ENCODE data around the gene GCAT. TPM values are rescaled to one million over a fixed set of nuclear protein-coding genes. Genes with fewer than 3 reads are reported as not detected.

Gene GCAT
- polyA plus RNA-seq, 1 donor (not counting 4 experiments of a cell fraction or from before 2014, with no cell fraction given), result 8.4 TPM

- H4K20me1 ChIP-seq (ENCODE audit: control insufficient read depth, extremely low read depth, insufficient read depth, low read length), result no peaks in the 10 kb centered on the region
- no peaks in the 10 kb centered on the region for H3K27me3 ChIP-seq (ENCODE audit: control insufficient read depth, extremely low read depth, insufficient read depth, low read length)
- H3K9me1 ChIP-seq (ENCODE audit: control insufficient read depth, extremely low read depth, insufficient read depth, low read length), result no peaks in the 10 kb centered on the region
- no peak overlapping the region for H3K27ac ChIP-seq (ENCODE audit: control insufficient read depth, insufficient read depth, low read length)
- no peaks in the 10 kb centered on the region for H3K4me1 ChIP-seq (ENCODE audit: control insufficient read depth, extremely low read depth, insufficient read depth, low read length)
- H3K9ac ChIP-seq (ENCODE audit: control insufficient read depth, extremely low read depth, insufficient read depth, low read length), result no peak overlapping the region
- no peaks in the 10 kb centered on the region for H3K9me3 ChIP-seq (ENCODE audit: control insufficient read depth, low read depth, low read length)
- dilution Hi-C loops (cut with MboI; ENCODE audit: extremely low pct_ligation_motif_present, low sequenced_read_pairs), result no loop called here
- TF ChIP-seq CTCF (optimal IDR thresholded peaks at IDR 0.05 in 1 of 3, IDR thresholded peaks at IDR 0.05 in 1 of 3, conservative IDR thresholded peaks at IDR 0.05 in 1 of 3; ENCODE audit: extremely low read depth in 1 of 3, insufficient read depth in 2 of 3, low read length in 3 of 3), result no peak
- no peak for TF ChIP-seq EZH2 (IDR thresholded peaks at IDR 0.05; ENCODE audit: low read length)
- no peaks in the 10 kb centered on the region for H3K79me2 ChIP-seq (ENCODE audit: control insufficient read depth, insufficient read depth, low read length)
- no peak overlapping the region for H3K4me2 ChIP-seq (ENCODE audit: control insufficient read depth, extremely low read depth, insufficient read depth, low read depth, low read length)
- FAIRE-seq (no peak), DNase-seq (ENCODE audit: low read depth, low spot score) (no peak)
- H3K4me3 ChIP-seq (ENCODE audit: control insufficient read depth in 2 of 3, extremely low read depth in 1 of 3, insufficient read depth in 2 of 3, low read depth in 1 of 3, low read length in 3 of 3), result no peak overlapping the region
- H3K36me3 ChIP-seq (ENCODE audit: control insufficient read depth in 2 of 2, extremely low read depth in 1 of 2, insufficient read depth in 2 of 2, low read length in 2 of 2), result peaks cover 26 to 31% of the 10 kb centered on the region in 2 experiments
- H2AFZ ChIP-seq (ENCODE audit: control insufficient read depth, low read length), result no peak overlapping the region
Measured at GRCh38 chr22:37830093-37830842, 22.5 kb downstream of the GCAT start.

- dilution Hi-C loops (cut with MboI; ENCODE audit: extremely low pct_ligation_motif_present, low sequenced_read_pairs), result no loop called here
- no peak overlapping the region for H3K4me3 ChIP-seq (ENCODE audit: control insufficient read depth in 2 of 3, extremely low read depth in 1 of 3, insufficient read depth in 2 of 3, low read depth in 1 of 3, low read length in 3 of 3)
- H3K9me3 ChIP-seq (ENCODE audit: control insufficient read depth, low read depth, low read length), result no peaks in the 10 kb centered on the region
- no peak overlapping the region for H3K4me2 ChIP-seq (ENCODE audit: control insufficient read depth, extremely low read depth, insufficient read depth, low read depth, low read length)
- H2AFZ ChIP-seq (ENCODE audit: control insufficient read depth, low read length), result no peak overlapping the region
- H3K36me3 ChIP-seq (ENCODE audit: control insufficient read depth in 2 of 2, extremely low read depth in 1 of 2, insufficient read depth in 2 of 2, low read length in 2 of 2), result peaks cover 26 to 31% of the 10 kb centered on the region in 2 experiments
- FAIRE-seq (no peak), DNase-seq (ENCODE audit: low read depth, low spot score) (no peak)
- no peaks in the 10 kb centered on the region for H3K9me1 ChIP-seq (ENCODE audit: control insufficient read depth, extremely low read depth, insufficient read depth, low read length)
- H3K27ac ChIP-seq (ENCODE audit: control insufficient read depth, insufficient read depth, low read length), result no peak overlapping the region
- no peaks in the 10 kb centered on the region for H3K4me1 ChIP-seq (ENCODE audit: control insufficient read depth, extremely low read depth, insufficient read depth, low read length)
- no peaks in the 10 kb centered on the region for H3K79me2 ChIP-seq (ENCODE audit: control insufficient read depth, insufficient read depth, low read length)
- H3K27me3 ChIP-seq (ENCODE audit: control insufficient read depth, extremely low read depth, insufficient read depth, low read length), result no peaks in the 10 kb centered on the region
- H3K9ac ChIP-seq (ENCODE audit: control insufficient read depth, extremely low read depth, insufficient read depth, low read length), result no peak overlapping the region
- no peak for TF ChIP-seq EZH2 (IDR thresholded peaks at IDR 0.05; ENCODE audit: low read length)
- TF ChIP-seq CTCF (optimal IDR thresholded peaks at IDR 0.05 in 1 of 3, IDR thresholded peaks at IDR 0.05 in 1 of 3, conservative IDR thresholded peaks at IDR 0.05 in 1 of 3; ENCODE audit: extremely low read depth in 1 of 3, insufficient read depth in 2 of 3, low read length in 3 of 3), result no peak
- H4K20me1 ChIP-seq (ENCODE audit: control insufficient read depth, extremely low read depth, insufficient read depth, low read length), result no peaks in the 10 kb centered on the region
Measured at GRCh38 chr22:37831472-37831871, 23.7 kb downstream of the GCAT start.
